ENCODE measurements around the gene MYLK4.

The MYLK4 gene

DNA sequence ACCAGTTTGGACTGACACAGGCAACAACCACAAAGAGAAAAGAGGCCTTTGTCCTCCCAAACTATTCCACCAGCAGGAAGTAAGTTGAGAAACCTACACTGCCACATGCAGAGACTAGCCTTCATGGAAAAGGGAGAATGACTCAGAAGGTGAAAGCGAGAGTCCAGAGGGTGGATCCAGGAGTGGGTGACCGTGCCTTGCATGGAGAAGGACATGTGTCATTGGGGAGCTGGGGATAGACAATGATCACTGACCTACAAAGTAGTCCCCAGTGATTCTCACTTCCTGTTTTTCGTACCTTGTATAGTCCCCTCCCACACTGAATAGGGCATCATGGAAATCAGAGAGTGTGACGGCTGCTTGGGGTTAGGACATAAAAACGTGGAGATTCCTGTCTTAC, 91.9 kb downstream of the MYLK4 start:
- no peak for DNase-seq (ENCODE audit: low spot score)

- no peak for DNase-seq (ENCODE audit: low spot score)
These were observed 94.2 kb downstream of the MYLK4 start for GRCh38 chr6:2656460-2657079.

DNA sequence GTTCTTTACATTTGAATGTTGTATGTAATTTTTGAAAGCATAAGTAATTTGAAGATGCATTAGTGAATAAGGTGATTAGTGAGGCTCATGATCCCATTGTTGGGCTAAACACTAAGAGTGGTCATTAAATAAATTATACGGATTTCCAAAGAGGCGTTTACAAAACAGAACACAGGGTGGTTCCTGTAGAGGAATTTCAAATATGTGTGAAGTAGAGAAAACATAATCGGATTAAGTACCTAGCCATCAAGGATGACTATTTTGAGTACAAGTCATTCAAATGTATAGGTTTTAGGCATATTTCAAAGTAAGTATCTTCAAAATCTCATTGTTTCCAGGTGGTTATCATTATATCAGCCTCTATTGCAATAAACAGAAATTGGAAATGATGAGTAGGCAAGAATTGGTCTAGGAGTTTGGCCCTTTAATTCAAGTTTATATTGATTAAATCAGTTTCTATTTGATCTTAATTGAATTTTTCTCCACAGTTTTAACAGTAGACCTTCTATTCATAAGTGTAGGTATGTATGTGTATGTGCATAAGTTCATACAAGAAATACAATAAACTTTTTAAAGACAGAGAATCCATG, 94.8 kb downstream of the MYLK4 start:
- no peak for DNase-seq (ENCODE audit: low spot score)

DNA sequence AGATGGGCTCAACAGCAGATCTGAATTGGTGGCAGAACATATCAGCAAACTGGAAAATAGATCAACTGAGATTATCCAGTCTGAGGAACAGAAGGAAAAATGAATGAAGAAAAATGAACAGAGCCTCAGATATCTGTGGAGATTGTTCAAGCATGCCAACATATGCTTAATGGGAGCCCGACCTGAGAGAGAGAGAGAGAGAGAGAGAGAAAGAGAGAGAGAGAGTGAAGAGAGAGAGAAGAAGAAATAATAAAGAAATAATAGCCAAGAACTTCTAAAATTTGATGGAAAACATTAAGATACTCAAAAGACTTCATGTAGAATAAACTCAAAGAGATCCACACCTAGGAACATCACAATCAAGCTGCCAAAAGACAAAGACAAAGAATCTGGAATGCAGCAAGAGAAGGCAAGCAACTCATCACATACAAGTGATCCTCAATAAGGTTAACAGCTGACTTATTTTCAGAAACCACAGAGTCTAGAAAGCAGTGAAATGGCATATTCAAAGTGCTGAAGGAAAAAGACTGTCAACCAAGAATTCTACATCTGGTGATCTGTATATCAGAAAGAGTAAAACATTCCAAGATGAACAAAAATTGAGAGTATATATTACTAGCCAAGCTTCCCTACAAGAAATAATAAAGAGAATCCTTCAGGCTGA, 97.2 kb downstream of the MYLK4 start:
- DNase-seq (ENCODE audit: low spot score) = no peak

GRCh38 chr6:2652611-2653010, 98.1 kb downstream of the MYLK4 start:
- DNase-seq (ENCODE audit: low spot score) = no peak

DNA sequence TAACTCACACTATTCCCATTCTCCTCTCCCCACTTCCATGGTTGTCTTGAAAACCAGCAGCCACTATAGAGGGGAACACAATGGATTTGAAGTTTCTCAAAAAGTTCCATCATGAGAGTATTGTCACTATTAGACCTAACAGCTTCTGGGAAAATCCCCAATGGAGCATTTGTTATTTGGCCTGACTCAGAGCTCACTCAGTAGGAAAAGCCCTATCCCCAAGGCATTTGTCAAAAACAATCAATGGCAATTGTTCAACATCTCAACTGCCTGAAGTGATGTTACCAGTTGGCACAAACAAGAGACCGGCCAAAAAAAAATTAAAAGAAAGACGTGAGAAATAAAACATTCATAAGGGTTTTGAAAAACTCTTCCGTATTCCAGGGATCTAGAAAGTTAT, 98.8 kb downstream of the MYLK4 start:
- no peak for DNase-seq (ENCODE audit: low spot score)

- DNase-seq (ENCODE audit: low spot score) = no peak
These were observed 99.2 kb downstream of the MYLK4 start for GRCh38 chr6:2651536-2651935.

GRCh38 chr6:2646346-2646745, 104.4 kb downstream of the MYLK4 start:
- no peak for DNase-seq (ENCODE audit: low spot score)

DNA sequence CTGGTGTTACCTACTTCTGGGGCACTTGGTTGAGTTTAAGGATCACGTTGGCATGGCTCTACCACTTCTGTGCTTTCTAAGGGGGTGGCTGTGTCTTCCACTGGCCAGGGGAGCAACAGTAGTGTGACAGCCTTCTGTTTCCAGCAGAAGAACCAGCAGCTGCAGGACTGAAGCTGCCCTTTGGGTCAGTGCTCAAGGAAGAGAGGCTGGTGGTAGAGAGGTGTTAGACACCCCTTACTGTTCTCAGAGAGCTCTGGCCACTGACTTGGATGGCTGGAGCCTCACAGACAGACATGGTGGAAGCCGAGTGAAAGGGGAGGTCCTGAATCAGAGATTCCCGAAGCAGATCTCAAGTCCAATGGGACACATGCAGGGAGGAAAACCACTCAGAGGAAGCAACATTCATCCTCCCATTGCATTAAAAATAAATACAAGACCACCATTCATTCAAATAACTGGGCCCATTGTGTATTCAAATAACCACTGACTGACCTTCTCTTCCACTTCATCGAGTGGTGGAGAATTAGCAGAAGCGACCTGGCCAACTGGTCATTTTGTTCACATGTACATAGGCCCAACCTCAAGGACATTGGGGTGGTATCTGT, 106.7 kb downstream of the MYLK4 start:
- no peak for DNase-seq (ENCODE audit: low spot score)

DNA sequence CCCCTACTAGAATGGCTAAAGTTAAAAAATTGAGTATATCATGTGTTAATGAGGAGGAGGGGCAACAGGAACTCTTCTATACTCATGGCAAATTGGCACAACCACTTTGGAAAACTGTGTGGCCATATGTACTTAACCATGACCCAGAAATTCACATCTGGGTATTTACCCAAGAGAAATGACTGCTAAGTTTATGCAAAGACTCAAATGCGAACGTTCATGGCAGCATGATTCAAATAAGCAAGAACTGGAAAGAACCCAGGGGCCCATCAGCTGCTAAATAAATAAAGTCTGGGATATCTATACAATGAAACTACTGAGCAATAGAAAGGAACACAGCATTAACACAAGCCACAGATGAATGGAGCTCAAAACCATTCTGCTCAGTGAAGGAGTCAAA, 107.6 kb downstream of the MYLK4 start:
- DNase-seq (ENCODE audit: low spot score) = no peak

DNA sequence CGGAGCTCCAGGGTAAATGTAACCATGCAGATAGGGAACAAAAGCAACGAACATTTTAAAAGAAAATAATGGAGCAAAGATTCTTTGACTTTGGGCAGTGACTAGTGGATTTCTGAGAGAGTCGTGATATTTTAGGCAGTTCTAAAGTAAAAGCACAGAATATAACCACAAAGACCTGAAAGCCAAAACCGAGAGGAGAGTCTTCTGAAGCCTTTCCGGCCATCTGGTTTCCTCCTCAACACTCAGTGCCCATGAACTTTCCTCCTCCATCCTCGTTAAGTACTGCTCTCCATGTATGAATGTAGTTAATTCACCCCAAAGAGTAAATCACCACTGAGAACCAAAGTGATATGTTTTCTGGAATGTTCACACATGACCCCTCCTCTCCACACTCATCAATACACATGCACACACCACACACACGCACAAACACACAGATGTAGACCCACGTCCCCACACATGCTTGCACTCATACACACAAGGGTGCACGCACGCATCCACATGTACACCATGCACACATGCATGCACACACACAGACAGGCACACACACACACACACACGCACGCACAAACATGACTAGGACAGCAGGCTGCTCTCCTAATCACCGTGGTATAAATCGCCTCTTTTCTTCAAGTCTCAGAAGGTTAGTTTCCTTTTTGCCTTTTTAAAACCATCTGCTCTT, 109.5 kb downstream of the MYLK4 start:
- no peak for DNase-seq (ENCODE audit: low spot score)

- DNase-seq (ENCODE audit: low spot score) = no peak
These were observed 110.2 kb downstream of the MYLK4 start for GRCh38 chr6:2640551-2640950.

DNA sequence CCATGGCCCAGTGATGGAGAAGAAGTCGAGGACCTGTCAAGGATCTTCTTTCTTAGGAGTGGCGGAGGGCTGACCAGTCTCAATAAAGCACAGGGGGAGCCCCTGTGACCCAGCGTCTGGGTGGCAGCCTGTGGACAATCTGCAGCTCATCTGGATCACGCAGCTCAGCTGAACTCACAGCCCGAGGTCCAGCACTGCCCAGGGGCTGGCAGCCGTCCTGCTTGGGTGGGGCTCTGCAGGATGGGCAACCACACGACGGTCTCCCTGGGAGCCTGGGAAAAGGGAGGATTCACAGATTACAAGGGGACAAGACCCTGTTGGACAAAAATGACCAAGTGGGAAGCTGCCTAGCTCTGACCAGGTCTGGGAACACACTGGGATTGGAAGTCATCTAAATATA, 110.8 kb downstream of the MYLK4 start:
- no peak for DNase-seq (ENCODE audit: low spot score)

GRCh38 chr6:2639167-2639566, 111.6 kb downstream of the MYLK4 start:
- no peak for DNase-seq (ENCODE audit: low spot score)

DNA sequence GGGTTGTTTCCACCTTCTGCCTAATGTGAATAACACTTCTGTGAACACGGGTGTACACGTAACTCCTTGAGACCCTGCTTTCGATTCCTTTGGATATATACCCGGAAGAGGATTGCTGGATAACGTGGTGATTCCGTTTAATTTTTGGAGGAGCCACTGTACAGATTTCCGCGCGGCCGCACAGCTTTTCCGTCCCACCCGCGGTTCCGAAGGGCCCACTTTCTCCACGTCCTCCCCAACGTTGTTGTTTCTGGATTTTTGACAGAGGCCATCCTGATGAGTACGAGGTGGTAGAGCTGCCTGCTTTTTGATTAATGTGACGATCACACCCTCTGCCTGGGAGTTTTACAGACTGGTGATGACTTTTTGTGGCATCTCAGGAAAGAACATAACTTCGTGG, 114.0 kb downstream of the MYLK4 start:
- no peak for DNase-seq (ENCODE audit: low spot score)

DNA sequence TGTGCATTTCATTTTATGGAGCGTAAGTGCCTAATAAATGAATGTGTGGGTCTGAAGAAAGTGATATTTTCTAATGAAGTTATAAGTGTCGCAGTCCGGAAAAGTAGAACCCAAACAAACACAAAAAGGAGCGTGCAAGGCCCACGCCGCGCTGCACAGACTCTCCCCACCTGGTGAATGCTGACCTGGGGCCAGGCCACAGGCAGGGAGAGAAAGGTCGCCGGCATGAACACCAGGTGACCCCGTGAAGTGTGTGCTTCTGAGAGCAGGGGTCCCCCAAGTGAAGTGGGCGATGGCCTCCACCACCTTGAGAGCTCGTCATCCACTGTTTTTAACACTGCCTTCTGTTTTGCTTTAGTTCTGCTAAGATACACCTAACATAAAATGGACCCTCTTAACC, 114.8 kb downstream of the MYLK4 start:
- no peak for DNase-seq (ENCODE audit: low spot score)

- peak; percentile 84 for DNase-seq (ENCODE audit: low spot score)
These were observed 116.4 kb downstream of the MYLK4 start for GRCh38 chr6:2634139-2634964.

DNA sequence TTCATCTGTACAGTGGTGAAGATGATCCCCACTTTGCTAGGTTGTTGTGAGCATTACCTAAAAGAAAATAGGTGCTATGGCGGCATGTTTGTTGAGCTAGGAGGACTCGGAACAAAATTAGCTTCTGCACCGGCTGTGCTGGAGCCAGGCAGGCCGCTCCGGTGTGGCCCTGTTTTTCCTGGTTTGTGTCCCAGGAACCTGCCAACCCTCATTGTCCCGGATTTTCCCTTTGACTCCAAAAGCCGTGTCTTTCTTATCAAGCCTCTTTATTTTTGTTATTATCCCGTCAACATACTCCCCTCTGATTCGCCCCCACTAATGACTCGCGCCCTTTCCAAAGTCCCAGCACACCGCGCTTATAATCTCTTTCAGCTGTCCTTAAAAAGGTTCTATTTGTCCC, 117.0 kb downstream of the MYLK4 start:
- DNase-seq (ENCODE audit: low spot score) = no peak

DNA sequence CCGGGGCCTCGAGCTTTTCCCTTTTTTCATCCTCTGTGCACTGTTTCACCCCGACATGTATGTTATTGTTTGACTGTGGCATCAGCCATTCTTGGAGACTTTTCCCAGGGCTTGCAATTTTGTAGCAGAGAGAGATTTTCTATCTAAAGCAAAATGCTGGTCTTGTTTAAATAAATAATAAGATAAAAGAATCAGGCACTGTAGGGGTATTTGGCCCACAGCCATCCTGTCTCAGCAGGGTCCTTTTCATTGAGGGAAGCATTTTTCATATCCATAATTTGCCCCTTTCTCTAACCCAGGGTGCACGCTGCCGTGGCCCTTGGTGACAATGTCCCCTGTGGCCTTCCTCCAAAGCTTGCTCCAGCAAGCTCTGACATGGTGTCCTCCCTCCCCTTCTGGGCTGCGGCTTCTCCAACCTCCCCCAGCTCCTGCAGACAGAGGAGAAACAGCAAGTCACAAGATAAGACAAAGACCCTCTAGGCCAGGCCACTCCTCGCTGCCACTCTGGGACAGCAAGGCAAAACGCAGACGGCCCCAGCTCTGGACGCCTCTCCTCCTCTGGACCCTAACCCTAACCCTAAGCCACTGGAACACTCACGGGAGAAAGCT, 117.6 kb downstream of the MYLK4 start:
- no peak for DNase-seq (ENCODE audit: low spot score)

DNA sequence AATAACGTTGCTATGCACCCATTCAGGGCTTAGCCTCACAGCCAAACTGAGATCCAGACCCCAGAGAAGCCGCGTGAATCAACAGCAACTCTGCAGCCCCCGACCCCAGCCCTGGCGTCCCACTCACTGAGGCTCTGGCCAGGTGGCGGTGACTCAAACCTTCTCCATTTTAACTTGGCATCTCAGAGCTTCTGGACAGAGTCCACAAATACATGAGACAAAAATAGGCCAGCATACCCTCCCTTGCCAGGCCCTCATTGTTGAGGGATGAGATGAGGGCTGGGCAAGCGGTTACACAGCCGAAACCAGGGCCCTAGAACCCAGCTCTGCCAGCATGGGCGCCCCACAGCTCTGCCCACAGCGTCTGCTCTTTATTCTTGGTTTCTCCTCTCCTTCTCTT, 118.4 kb downstream of the MYLK4 start:
- peak; percentile 24 for DNase-seq (ENCODE audit: low spot score)

- peak; percentile 12 for DNase-seq (ENCODE audit: low spot score)
These were observed 119.7 kb downstream of the MYLK4 start for GRCh38 chr6:2630891-2631571.

Data from Ammon's horn (tissue), 1 donor.